Endothelial cell of umbilical vein (primary cell): ENCODE data around the gene FBXO3. TPM values are rescaled to one million over a fixed set of nuclear protein-coding genes. Genes with fewer than 3 reads are reported as not detected.

Source experiments
- BruUV-seq: library from RNA; stranded (reverse); fragments of 400-500 nt; replicated peaks from 2 replicates; lab custom pipeline; 2021; lab: Mats Ljungman, UMichigan
- CTCF ChIA-PET: fragments of 300-600, 350-600 bp; sonication (Branson Sonifier 250); formaldehyde crosslinking; loops from one replicate; lab custom pipeline; 2021; ENCODE audit warnings: antibody characterized with exemption, inconsistent platforms; lab: Charles Lee
- POLR2A ChIA-PET: fragments of 300-600, 350-600 bp; sonication (Branson Sonifier 250); formaldehyde crosslinking; loops from one replicate; lab custom pipeline; 2021; ENCODE audit warnings: antibody characterized with exemption, inconsistent platforms; lab: Charles Lee
- DNase-seq: peaks from one replicate; pipeline ENCODE4 v3.0.0-alpha.2; 2011; ENCODE audit warnings: low read depth, low spot score
- FAIRE-seq: peaks from 2 replicates; lab custom pipeline; 2011; peaks lifted over from hg19 to GRCh38; lab: Jason Lieb, UNC
- H2AFZ ChIP-seq: 2 replicates; pipeline ENCODE4 v1.6.0; 2012; ENCODE audit warnings: low read depth, low read length, control low read depth, inconsistent platforms
- H3K27ac ChIP-seq: 2 replicates; pipeline ENCODE4 v1.5.1; 2011; ENCODE audit warnings: low read depth, mild to moderate bottlenecking, control low read depth, low read length, moderate library complexity; ENCODE audit not compliant: insufficient read depth
- H3K27me3 ChIP-seq, 2 experiments: 2 replicates each; pipeline versions ENCODE4 v1.6.0 to v1.6.1; 2011; ENCODE audit warnings: low read length in 2 of 2, mixed read lengths in 1 of 2; ENCODE audit not compliant: control insufficient read depth in 2 of 2, insufficient read depth in 2 of 2
- H3K36me3 ChIP-seq, 2 experiments: 2 replicates in 1 of 2; 3 replicates in 1 of 2; pipeline ENCODE4 v1.5.1; 2011; ENCODE audit warnings: low read length in 2 of 2, mild to moderate bottlenecking in 1 of 2, moderate library complexity in 1 of 2; ENCODE audit not compliant: control insufficient read depth in 2 of 2, insufficient read depth in 2 of 2; ENCODE audit errors: extremely low read depth in 1 of 2
- H3K4me1 ChIP-seq: 3 replicates; pipeline ENCODE4 v1.5.1; 2011; ENCODE audit warnings: mild to moderate bottlenecking, low read length; ENCODE audit not compliant: control insufficient read depth, insufficient read depth; ENCODE audit errors: extremely low read depth
- H3K4me2 ChIP-seq: 2 replicates; pipeline ENCODE4 v1.6.1; 2011; ENCODE audit warnings: low read length, control low read depth, mixed read lengths; ENCODE audit not compliant: insufficient read depth
- H3K4me3 ChIP-seq, 3 experiments: fragments of 200-600 bp in 1 of 3; sonication (generic), shearing (Covaris generic) in 1 of 3; replicated peaks in 1 of 3; 2 replicates each; pipeline ENCODE4 v1.5.1; 2011 to 2016; ENCODE audit warnings: control low read depth in 3 of 3, low read length in 3 of 3, mild to moderate bottlenecking in 2 of 3, inconsistent platforms in 1 of 3, low read depth in 1 of 3, moderate library complexity in 1 of 3; ENCODE audit not compliant: insufficient read depth in 1 of 3
- H3K79me2 ChIP-seq: 2 replicates; pipeline ENCODE4 v1.6.0; 2012; ENCODE audit warnings: low read length, inconsistent platforms; ENCODE audit not compliant: control insufficient read depth, insufficient read depth
- H3K9ac ChIP-seq: replicated peaks from 2 replicates; pipeline ENCODE3; 2011; ENCODE audit warnings: low read length, control low read depth; ENCODE audit not compliant: insufficient read depth; ENCODE audit errors: extremely low read depth
- H3K9me1 ChIP-seq: replicated peaks from 3 replicates; pipeline ENCODE4 v1.6.0; 2011; ENCODE audit warnings: mild to moderate bottlenecking, low read length; ENCODE audit not compliant: control insufficient read depth, insufficient read depth; ENCODE audit errors: extremely low read depth
- H3K9me3 ChIP-seq: replicated peaks from 2 replicates; pipeline ENCODE4 v1.5.1; 2012; ENCODE audit warnings: low read length, inconsistent platforms; ENCODE audit not compliant: control insufficient read depth, insufficient read depth
- H4K20me1 ChIP-seq: replicated peaks from 2 replicates; pipeline ENCODE3; 2011; ENCODE audit warnings: mild to moderate bottlenecking, low read length; ENCODE audit not compliant: control insufficient read depth, insufficient read depth; ENCODE audit errors: extremely low read depth
- CTCF ChIP-seq, 2 donors: IDR thresholded peaks; 1 replicate in 1 of 2; 2 replicates in 1 of 2; pipeline ENCODE4 v1.5.1; 2011; ENCODE audit warnings: low read length in 2 of 2, mild to moderate bottlenecking in 2 of 2, moderate library complexity in 2 of 2, control low read depth in 1 of 2, inconsistent platforms in 1 of 2, low read depth in 1 of 2; ENCODE audit not compliant: insufficient read depth in 1 of 2; ENCODE audit errors: extremely low read depth in 1 of 2
- EZH2 ChIP-seq: IDR thresholded peaks from 2 replicates; pipeline ENCODE4 v1.6.1; 2012; ENCODE audit warnings: borderline replicate concordance, low read depth, mild to moderate bottlenecking, moderate library complexity, low read length, inconsistent platforms; ENCODE audit not compliant: severe bottlenecking
- FOS ChIP-seq: IDR thresholded peaks from 2 replicates; pipeline ENCODE4 v1.6.1; 2011; ENCODE audit warnings: mild to moderate bottlenecking, low read length, moderate library complexity, borderline replicate concordance; ENCODE audit not compliant: insufficient read depth
- GATA2 ChIP-seq: IDR thresholded peaks from 2 replicates; pipeline ENCODE4 v1.7.0; 2011; ENCODE audit warnings: low read depth, mild to moderate bottlenecking, moderate library complexity, mixed read lengths, low read length; ENCODE audit not compliant: insufficient read length, insufficient read depth
- JUN ChIP-seq: IDR thresholded peaks from 2 replicates; pipeline ENCODE4 v1.6.1; 2011; ENCODE audit warnings: borderline replicate concordance, low read depth; ENCODE audit not compliant: insufficient read length, insufficient read depth
- MYC ChIP-seq: IDR thresholded peaks from one replicate; pipeline ENCODE4 v1.6.1; 2011; ENCODE audit warnings: mild to moderate bottlenecking, low read depth, low read length
- POLR2A ChIP-seq: IDR thresholded peaks from 2 replicates; pipeline ENCODE4 v1.6.1; 2012; ENCODE audit warnings: low read depth, mild to moderate bottlenecking, control low read depth, low read length
- POLR2AphosphoS5 ChIP-seq: IDR thresholded peaks from 2 replicates; pipeline ENCODE4 v1.6.1; 2012; ENCODE audit warnings: low read depth, mild to moderate bottlenecking, control low read depth, low read length, moderate library complexity; ENCODE audit not compliant: insufficient read depth
- dilution Hi-C: fragments of 300-500 bp; cut with MboI; formaldehyde crosslinking; loops from one replicate; pipeline ENCODE4 v1.15.0; 2019; ENCODE audit warnings: low sequenced_read_pairs; ENCODE audit not compliant: extremely low pct_ligation_motif_present
- intact Hi-C: fragments of 100-400 bp; cut with micrococcal nuclease; formaldehyde crosslinking; loops from one replicate; pipeline ENCODE4 v1.10.0; 2022
- polyA plus RNA-seq, 4 experiments: library from polyadenylated mRNA; depleted of rRNA in 3 of 4; stranded (reverse) in 3 of 4; unstranded in 1 of 4; fragments of >200 nt; gene quantifications; 2 replicates each; pipeline versions ENCODE4 v1.2.1 to v1.2.3, GENCODE V29; 2011 to 2012; ENCODE audit warnings: missing spikeins in 1 of 4
- total RNA-seq: library from RNA; stranded (reverse); gene quantifications from 2 replicates; pipeline ENCODE4 v1.2.3, GENCODE V29; 2021
- TF ChIP-seq, protein P1 (sequence below): IDR thresholded peaks from 2 replicates; pipeline ENCODE4 v1.6.1; 2011; ENCODE audit not compliant: insufficient read depth, insufficient read length

FBXO3 gene
- total and polyA plus RNA-seq, 2 donors (not counting 3 experiments of a cell fraction or from before 2014, with no cell fraction given): 18.0 to 23.1 TPM

DNA sequence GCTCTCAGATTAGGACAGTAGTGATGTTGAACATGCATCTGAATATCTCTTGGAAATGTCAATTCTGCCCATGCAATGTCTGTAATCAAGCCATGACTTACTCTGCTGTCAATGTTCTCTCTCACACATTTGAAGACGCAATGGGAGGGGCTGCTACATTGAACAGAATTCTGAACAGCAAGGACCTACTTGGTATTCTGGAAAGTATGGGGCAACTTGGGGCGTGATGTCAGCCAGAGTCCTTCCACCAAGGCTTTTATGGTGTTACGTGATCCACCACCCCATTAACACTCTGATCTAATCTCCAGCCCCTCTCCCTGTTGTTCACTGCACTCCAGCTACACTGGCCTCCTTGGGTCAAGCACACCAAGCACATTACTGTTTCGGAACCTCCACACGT, 31.0 kb downstream of the FBXO3 start:
- H3K9ac ChIP-seq: no peak overlapping the region
- POLR2A ChIA-PET: interaction anchor here (1.7 to 2.2 kb wide), 2 partner anchors 19 to 41 kb away, joined by 7 to 8 read pairs; no protein-coding TSS in a partner anchor

More for the DNA sequence above, 31.0 kb downstream of the FBXO3 start:
- Histone ChIP-seq H4K20me1 (no peaks in the 10 kb centered on the region), H3K27ac (no peak overlapping the region), H3K9me3 (no peaks in the 10 kb centered on the region), H3K79me2 (no peaks in the 10 kb centered on the region), H3K4me2 (no peak overlapping the region), H2AFZ (no peak overlapping the region), H3K4me3 (no peak overlapping the region), H3K27me3 (no peaks in the 10 kb centered on the region), H3K36me3 (peaks cover 0 to 2% of the 10 kb centered on the region in 2 experiments), H3K9me1 (no peaks in the 10 kb centered on the region), H3K4me1 (peaks cover under 1% of the 10 kb centered on the region)
- CTCF ChIA-PET: interaction anchor here (1.3 to 2.9 kb wide), 19 partner anchors 10 to 761 kb away, joined by 3 to 254 read pairs (median 26); partner anchors contain the start of gene C11orf91
- intact Hi-C loops: no loop called here
- no peak for DNase-seq
- BruUV-seq: no TSS peak
- FAIRE-seq: no peak
- TF ChIP-seq, protein P1, sequence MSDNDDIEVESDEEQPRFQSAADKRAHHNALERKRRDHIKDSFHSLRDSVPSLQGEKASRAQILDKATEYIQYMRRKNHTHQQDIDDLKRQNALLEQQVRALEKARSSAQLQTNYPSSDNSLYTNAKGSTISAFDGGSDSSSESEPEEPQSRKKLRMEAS: no peak
- TF ChIP-seq POLR2A: no peak
- TF ChIP-seq MYC: no peak
- no peak for TF ChIP-seq JUN
- TF ChIP-seq FOS: no peak
- TF ChIP-seq EZH2: no peak
- TF ChIP-seq GATA2: no peak
- no peak for TF ChIP-seq POLR2AphosphoS5
- TF ChIP-seq CTCF (IDR thresholded peaks at IDR 0.05; ENCODE audit: extremely low read depth in 1 of 2, insufficient read depth in 1 of 2, low read depth in 1 of 2, low read length in 2 of 2): no peak
- dilution Hi-C loops: no loop called here
